HG02763 (cell line): Measurements from ENCODE around the gene ADAM33.

Source experiments
- ATAC-seq: cut with Tn5 transposase; IDR thresholded peaks from one replicate; pipeline ENCODE4 v1.9.1; 2021; ENCODE audit warnings: mild to moderate bottlenecking, moderate library complexity; ENCODE audit not compliant: unreplicated experiment

The ADAM33 gene

DNA sequence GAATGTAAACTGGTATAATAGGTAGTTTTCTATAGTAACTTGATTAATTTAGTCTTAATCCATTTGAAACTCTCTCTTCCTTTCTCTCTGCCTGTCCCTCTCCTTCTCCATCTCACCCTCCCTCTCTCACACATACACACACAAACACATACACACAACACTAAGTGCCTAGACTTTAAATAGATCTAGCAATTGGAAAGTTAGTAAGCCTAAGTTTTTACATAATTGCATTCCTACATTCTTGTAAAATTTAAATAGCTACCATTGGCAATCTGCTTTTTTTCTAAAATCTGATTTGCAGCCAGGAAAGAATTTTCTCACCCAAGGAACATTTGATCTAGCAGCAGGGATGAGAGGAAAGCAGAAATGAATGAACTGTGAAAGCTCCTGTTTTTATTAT lies 34.3 kb downstream of the ADAM33 start:
- ATAC-seq = no peak

DNA sequence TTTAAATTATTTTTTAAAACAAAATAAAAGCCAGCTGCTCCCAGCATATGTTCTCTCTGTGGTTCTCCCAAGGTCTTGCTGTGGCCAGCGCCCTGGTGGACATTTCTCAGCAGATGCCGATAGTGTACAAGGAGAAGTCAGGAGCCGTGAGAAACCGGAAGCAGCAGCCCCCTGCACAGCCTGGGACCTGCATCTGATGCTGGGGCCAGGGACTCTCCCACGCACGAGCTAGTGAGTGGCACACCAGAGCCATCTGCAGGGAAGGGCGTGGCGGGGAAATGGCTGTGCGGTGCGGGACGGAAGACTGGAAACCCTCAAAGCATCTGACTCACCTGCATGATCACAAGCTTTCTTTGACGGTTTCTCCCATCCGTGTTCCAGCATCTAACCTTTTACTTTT lies 35.2 kb downstream of the ADAM33 start:
- ATAC-seq = no peak

DNA sequence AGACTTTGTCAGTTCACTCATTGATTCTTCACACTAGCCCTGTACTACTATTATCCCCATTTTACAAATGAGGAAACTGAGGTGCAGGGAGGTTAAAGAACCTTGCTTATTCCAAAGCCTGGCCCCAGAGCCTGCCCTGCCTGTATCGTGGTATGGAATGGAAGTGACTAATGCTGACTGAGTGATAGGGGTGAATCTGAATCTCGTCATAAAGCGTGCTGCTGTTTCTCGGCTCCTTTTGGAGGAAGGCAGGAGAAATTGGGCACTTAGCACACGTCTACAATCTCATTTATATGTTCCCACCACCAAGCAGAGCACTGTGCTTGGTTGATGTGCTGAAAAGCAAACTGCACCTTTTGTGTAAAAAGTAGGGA lies 35.8 kb downstream of the ADAM33 start:
- no peak for ATAC-seq

DNA sequence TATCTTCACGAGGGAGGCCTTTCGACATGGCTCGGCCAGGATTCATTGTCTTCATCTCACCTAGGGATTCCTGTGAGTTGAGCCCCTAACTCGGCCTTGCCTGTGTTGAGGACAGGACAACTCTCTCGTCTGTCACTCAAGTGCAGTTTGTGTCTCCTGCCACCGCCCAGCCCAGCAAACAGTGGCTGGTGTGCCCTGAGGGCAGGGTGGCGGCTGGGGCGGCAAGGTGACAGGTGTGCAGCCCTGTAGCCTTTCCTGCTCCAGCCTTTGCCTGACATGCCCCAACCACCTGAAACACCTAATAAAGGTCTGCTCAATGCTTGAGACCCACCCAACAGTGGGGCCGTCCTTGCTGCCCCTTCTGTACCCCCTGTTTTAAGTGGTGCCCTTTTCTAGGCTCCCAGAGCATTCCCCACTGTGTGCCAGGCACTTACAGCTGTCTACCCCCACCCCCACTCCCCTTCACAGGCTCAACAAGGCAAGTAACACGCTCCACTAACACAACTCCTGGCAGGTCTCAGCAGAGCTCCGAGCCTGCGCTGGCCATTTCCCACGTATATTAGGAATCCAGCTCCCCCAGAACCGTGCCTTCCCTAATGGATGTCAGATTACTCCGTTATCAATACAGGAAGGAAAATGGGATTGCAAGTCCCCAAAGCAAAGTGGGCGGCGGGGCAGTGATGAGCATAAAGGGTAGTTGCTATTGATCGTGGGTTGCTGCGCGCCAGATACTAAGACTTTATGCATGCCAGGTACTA lies 36.3 kb downstream of the ADAM33 start:
- ATAC-seq = no peak

DNA sequence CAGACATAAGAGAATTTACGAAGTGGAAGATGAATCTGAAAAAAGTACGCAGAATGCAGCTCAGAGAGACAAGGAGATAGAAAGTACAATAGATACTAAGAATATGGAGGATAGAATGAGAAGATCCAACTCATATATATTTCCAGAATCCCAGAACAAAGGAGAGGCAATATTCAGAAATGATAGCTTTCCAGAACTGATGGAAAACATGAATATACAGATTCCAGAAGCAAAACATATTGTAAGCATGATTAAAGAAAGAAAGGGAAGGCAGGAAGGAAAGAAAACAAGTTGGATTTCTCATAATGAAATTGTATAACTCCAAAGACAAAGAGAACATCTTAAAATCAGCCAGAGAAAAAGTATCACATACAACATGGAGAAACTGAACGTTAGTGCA lies 41.6 kb downstream of the ADAM33 start:
- no peak for ATAC-seq

DNA sequence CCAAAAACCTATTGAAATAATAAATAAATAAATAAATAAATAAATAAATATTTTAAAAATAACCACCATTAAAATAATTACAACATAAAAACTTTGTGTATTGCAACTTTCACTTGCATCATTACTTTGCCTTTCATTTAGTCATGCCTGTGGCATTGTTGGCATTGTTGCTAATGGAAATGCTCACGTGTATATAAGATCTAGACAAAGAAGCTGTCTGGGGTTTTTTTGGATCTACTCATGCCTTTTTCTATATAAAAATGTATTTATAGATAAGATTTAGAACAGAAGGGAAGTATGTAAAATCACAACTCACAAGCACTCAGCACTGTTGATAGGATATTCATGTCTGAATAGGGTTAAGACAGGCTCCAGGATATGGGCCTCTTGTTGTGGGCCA lies 46.5 kb downstream of the ADAM33 start:
- ATAC-seq = no peak

DNA sequence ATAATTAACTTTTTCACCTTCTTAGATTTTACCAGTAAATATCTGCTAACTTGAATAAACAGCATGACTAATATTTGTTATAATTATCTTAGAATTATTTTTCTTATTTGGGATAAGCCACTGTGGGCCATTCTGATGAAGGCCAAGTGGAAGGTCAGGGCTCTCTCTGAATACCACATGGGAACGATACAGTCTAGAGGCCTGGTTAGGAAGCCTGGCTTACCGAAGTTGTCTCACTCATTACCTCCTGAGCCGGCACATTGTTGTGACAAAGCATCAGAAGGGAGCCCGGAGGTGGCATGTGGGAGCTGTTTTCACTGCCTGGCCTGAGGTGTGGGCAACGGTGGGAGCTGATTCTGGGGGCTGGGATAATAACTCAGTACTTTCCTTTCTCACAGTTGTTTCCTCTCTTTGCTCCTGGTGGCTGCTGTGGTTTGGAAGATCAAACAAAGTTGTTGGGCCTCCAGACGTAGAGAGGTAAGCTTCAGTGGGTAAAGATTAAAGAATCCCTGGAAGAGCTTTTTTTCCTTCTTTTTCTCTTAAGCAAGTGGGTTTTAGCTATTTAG lies 47.8 kb downstream of the ADAM33 start:
- no peak for ATAC-seq

DNA sequence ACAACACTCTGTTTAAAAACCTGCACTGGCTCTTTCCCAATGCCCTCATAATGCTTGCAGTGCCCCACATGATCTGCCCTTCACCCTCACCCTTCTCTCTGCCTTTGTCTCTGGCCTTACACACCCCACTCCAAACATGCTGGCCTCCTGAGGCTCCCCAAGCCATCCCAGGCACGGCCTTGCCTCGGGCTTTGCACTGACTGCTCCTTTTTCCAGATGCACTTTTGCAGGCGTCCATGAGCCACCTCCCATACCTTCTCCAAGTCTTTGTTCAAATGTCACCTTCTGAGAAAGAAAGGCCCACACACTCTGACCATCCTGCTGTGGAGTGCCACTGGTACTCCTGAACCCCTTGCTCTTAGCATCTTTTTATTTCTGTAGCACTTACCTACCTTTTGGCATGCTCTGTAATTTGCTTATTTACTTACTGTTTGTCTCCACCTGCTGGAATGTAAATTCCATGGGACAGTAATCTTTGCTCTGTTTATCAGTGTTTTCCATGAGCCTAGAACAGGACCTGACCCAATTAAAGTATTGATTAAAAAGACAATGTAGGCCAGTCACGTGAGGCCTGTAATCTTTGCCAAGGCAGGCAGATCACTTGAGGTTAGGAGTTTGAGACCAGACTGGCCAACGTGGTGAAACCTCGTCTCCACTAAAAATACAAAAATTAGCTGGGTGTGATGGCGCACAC lies 49.4 kb downstream of the ADAM33 start:
- ATAC-seq = no peak

DNA sequence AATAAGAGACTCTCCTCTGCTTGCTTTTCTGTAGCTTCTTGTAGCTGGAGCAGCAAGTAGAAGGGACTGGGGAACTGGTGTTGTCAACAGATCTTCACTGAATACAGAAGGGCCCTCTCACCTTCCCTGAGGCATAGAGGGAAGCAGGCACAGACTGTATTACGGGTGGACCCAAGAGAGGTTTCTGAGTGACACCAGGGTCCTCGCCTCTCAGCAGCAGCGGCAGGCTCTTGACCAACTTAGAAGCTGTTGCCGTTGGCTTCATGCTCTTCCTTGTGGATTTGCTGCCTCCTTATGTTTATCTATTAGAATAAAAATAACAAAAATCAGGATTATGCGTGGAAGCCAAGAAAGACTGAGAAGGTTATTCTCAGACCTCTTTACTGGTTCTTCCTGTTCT lies 50.3 kb downstream of the ADAM33 start:
- ATAC-seq = no peak

DNA sequence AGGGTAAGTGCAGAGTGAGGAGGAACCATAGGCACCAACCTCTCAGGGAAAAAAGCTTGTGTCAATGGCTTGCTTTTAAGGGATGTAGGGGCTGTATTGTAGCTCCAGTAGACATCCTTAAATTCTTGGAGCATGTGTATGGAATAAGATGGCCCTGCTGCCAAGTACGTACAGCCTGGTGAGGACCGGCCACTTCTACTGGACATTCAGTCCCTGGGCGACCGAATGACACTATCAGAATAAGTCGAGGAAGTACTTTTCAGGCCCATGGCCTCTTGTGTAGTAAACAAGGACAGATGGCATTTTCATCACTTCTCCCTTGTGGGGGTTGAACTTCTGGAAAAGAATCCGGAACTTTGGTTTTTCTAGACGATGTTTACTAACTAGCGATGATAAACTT lies 51.4 kb downstream of the ADAM33 start:
- ATAC-seq = no peak

DNA sequence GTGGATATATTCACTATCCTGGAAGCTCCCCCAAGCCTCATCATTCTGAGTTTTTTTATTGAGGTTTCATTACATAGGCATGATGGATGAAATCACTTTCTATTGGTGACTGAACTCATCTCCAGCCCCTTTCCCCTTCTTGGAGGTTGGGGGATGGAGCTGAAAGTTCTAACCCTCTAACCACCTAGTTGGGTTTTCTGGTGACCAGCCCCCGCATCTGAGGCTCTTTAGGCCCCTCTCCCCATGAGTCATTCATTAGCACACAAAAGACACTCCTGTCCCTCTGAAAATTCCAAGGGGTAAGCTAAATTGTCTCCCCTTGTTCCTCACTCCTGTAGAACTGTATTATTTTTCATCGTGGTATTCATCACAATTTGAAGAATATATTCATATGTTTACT lies 51.9 kb downstream of the ADAM33 start:
- no peak for ATAC-seq

DNA sequence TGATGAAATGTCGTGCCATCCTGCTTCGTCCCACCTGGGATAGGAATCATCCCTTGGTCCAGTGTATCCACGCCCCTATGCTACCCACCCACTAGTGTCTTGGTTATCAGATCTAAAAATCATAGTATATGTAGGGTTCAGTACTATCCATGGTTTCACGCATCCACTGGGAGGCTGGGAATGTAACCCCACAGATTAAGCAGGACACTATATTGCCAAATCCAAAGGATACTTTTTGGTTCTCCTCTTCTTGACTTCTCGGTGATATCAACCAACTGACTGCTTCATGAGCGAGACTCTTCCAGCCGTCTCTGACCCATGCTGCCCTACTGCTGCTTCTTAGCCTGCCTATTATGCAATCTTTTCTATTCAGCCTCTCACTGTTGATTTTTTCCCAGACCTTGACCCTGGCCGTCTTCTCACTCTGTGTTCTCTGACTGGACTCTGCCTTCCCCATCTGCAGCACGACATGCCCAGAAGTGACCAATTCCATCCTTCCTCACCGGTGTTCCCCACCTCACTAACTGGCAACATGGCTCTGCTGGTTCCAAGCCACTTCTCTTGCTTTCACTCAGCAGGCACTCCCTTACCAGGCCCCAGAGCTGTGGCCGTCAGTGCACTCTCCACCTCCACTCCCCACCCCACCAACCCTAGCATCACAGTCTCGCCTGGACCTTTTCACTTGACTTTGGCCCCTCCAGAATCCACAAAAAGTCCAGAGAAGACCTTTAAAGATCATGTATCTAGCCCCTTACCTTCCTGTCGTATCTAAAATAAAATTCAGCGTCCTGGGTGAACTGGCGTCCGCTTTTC lies 53.1 kb downstream of the ADAM33 start:
- ATAC-seq = no peak

DNA sequence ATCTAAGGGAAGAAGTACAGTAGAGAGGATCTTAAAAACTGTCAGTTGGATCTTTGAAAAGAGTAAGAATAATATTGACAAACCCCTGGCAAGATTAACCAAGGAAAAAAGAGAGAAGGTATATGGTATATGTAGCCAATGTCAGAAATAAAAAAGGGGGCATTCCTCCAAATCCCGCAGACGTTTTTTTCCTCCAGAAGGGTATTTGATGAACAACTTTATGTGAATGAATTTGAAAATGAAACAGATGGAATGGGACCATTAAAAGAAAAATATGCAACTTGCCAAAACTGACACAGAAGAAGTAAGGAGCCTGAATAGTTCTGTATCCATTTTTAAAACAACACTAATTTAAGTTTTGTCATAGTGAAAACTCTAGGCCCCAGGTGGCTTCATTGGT lies 54.3 kb downstream of the ADAM33 start:
- ATAC-seq = no peak

DNA sequence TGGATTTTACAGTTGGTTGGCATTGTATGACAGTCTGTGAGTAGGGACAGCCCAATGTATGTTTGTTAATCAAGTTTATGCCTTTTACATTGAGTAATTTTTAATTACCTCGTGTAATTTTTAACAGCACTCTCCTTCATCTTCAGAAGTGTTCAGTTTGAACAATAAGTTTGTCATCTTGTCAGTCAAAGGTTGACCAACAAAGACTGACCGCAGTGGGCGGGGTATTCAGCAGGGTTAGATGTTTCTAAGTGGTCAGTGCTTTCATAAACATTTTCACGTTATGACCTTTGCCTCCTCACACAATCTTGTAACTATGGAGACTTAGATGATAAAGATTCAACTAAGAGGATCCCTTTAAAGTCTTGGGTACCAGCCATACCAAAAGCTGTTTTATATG lies 59.4 kb downstream of the ADAM33 start:
- ATAC-seq = no peak

DNA sequence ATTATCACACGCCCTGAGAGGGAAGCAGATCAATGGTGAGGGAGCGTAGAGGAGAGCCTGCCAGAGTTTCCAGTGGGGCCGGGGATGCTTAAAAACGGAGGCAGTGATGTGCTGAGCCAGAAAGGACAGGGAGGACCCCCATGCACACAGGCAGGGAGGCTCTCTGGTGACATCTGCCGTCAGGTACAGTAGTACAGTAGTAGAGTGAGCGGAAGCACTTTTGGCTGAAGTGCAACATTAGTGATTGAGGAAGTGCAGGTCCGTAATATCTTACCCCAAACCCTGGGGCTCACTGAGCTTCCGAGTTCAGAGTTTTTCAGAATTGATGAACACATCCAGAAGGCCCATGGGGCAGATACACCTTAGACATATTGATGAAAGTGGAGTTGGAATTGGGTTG lies 60.7 kb downstream of the ADAM33 start:
- no peak for ATAC-seq
